HCT116 (cell line): ENCODE data around the gene BFSP2. TPM values are rescaled to one million over a fixed set of nuclear protein-coding genes. Genes with fewer than 3 reads are reported as not detected.

Experiments used
- ATAC-seq: fragments of 200-7000 bp; cut with Tn5 transposase; 2 replicates; pipeline ENCODE4 v1.9.1; 2020; ENCODE audit warnings: mild to moderate bottlenecking, moderate library complexity
- BruUV-seq: library from RNA; stranded (reverse); fragments of 400-500 nt; replicated peaks from 2 replicates; lab custom pipeline; 2021; lab: Mats Ljungman, UMichigan
- CTCF ChIA-PET: fragments of 300-600 bp; sonication (Branson Sonifier 250); formaldehyde crosslinking; loops from one replicate; lab custom pipeline; 2021; ENCODE audit warnings: antibody characterized with exemption; lab: Charles Lee
- POLR2A ChIA-PET: fragments of 300-600, 350-600 bp; sonication (Branson Sonifier 250); formaldehyde crosslinking; loops from one replicate; lab custom pipeline; 2021; ENCODE audit warnings: antibody characterized with exemption; lab: Charles Lee
- RAD21 ChIA-PET, 2 experiments: fragments of 300-600 bp; sonication (Branson Sonifier 250); formaldehyde crosslinking; loops; one replicate each; lab custom pipeline; 2023; ENCODE audit warnings: low total read pairs in 2 of 2; ENCODE audit not compliant: uncharacterized antibody in 2 of 2, unreplicated experiment in 2 of 2, low non-redundant PET in 1 of 2; lab: Charles Lee
- DNase-seq: peaks from one replicate; pipeline ENCODE4 v3.0.0-alpha.2; 2010; ENCODE audit warnings: low read depth, low spot score
- H2AFZ ChIP-seq: fragments of 200-600 bp; shearing (Covaris generic), sonication (generic); 2 replicates; pipeline ENCODE4 v1.6.1; 2017; ENCODE audit warnings: low read depth, mixed run types, mixed read lengths, antibody characterized with exemption, low read length; ENCODE audit not compliant: poor library complexity, severe bottlenecking
- H3K27ac ChIP-seq: 2 replicates; pipeline ENCODE4 v1.5.1; 2012; ENCODE audit warnings: low read depth, low read length
- H3K27me3 ChIP-seq: fragments of 200-600 bp; sonication (generic); 2 replicates; pipeline ENCODE4 v1.6.1; 2016; ENCODE audit warnings: mixed run types, low read length, mixed read lengths; ENCODE audit not compliant: insufficient read depth
- H3K36me3 ChIP-seq, 2 experiments: fragments of 200-500 bp in 1 of 2; fragments of 200-600 bp in 1 of 2; sonication (Bioruptor generic) in 1 of 2; sonication (generic) in 1 of 2; 2 replicates each; pipeline versions ENCODE4 v1.5.1 to v1.6.1; 2014 to 2016; ENCODE audit warnings: low read length in 2 of 2, inconsistent platforms in 1 of 2, mixed read lengths in 1 of 2, mixed run types in 1 of 2; ENCODE audit not compliant: insufficient read depth in 2 of 2, control insufficient read depth in 1 of 2
- H3K4me1 ChIP-seq, 2 experiments: fragments of 200-600 bp in 1 of 2; sonication (generic) in 1 of 2; 2 replicates each; pipeline versions ENCODE4 v1.5.1 to v1.6.1; 2012 to 2017; ENCODE audit warnings: low read length in 2 of 2, inconsistent platforms in 1 of 2, mild to moderate bottlenecking in 1 of 2, mixed read lengths in 1 of 2, mixed run types in 1 of 2, moderate library complexity in 1 of 2; ENCODE audit not compliant: insufficient read depth in 2 of 2, control insufficient read depth in 1 of 2
- H3K4me2 ChIP-seq: fragments of 200-600 bp; sonication (generic); 2 replicates; pipeline ENCODE4 v1.6.1; 2017; ENCODE audit warnings: mixed run types, low read length, mixed read lengths
- H3K4me3 ChIP-seq, 2 experiments: fragments of 200-600 bp in 1 of 2; sonication (generic) in 1 of 2; replicated peaks in 1 of 2; 2 replicates each; pipeline ENCODE4 v1.5.1; 2011 to 2016; ENCODE audit warnings: low read length in 2 of 2, control low read depth in 1 of 2, low read depth in 1 of 2, mild to moderate bottlenecking in 1 of 2, mixed read lengths in 1 of 2, mixed run types in 1 of 2
- H3K79me2 ChIP-seq: fragments of 200-600 bp; sonication (generic); 2 replicates; pipeline ENCODE4 v1.6.1; 2017; ENCODE audit warnings: mild to moderate bottlenecking, mixed run types, low read length, moderate library complexity, mixed read lengths; ENCODE audit not compliant: insufficient read depth
- H3K9ac ChIP-seq: fragments of 200-600 bp; sonication (generic); 2 replicates; pipeline ENCODE4 v1.6.1; 2016; ENCODE audit warnings: low read length, mixed read lengths
- H3K9me2 ChIP-seq: fragments of 200-600 bp; sonication (generic), shearing (Covaris generic); 2 replicates; pipeline ENCODE4 v1.6.1; 2017; ENCODE audit warnings: mixed run types, mild to moderate bottlenecking, moderate library complexity; ENCODE audit not compliant: insufficient read depth
- H3K9me3 ChIP-seq, 2 experiments: fragments of 200-500 bp in 1 of 2; fragments of 200-600 bp in 1 of 2; sonication (Bioruptor generic) in 1 of 2; sonication (generic) in 1 of 2; 2 replicates each; pipeline ENCODE4 v1.6.1; 2014 to 2017; ENCODE audit warnings: low read length in 2 of 2, mixed read lengths in 2 of 2, inconsistent platforms in 1 of 2, low read depth in 1 of 2, mild to moderate bottlenecking in 1 of 2, mixed run types in 1 of 2, moderate library complexity in 1 of 2; ENCODE audit not compliant: control insufficient read depth in 1 of 2, insufficient read depth in 1 of 2
- H4K20me1 ChIP-seq: fragments of 200-600 bp; sonication (generic), shearing (Covaris generic); 2 replicates; pipeline ENCODE4 v1.6.1; 2017; ENCODE audit warnings: mixed run types, mild to moderate bottlenecking, moderate library complexity; ENCODE audit not compliant: insufficient read depth
- ATF3 ChIP-seq: IDR thresholded peaks from 2 replicates; pipeline ENCODE4 v1.6.1; 2012
- CBX3 ChIP-seq: IDR thresholded peaks from 2 replicates; pipeline ENCODE4 v1.6.1; 2012; ENCODE audit warnings: low read depth
- CEBPB ChIP-seq: IDR thresholded peaks from 2 replicates; pipeline ENCODE4 v1.6.1; 2012; ENCODE audit warnings: low read depth
- CTCF ChIP-seq, 3 experiments: fragments of 200-600 bp in 1 of 3; sonication (generic) in 1 of 3; IDR thresholded peaks in 2 of 3; conservative IDR thresholded peaks in 1 of 3; 2 replicates each; pipeline ENCODE4 v1.5.1; 2012 to 2017; ENCODE audit warnings: low read depth in 2 of 3, low read length in 2 of 3, antibody characterized with exemption in 1 of 3, borderline replicate concordance in 1 of 3, control low read depth in 1 of 3, mild to moderate bottlenecking in 1 of 3, mixed read lengths in 1 of 3, mixed run types in 1 of 3, moderate library complexity in 1 of 3; ENCODE audit not compliant: insufficient read depth in 1 of 3
- EGR1 ChIP-seq: IDR thresholded peaks from 2 replicates; pipeline ENCODE4 v1.6.1; 2012; ENCODE audit warnings: low read depth
- ELF1 ChIP-seq: IDR thresholded peaks from 2 replicates; pipeline ENCODE4 v1.6.1; 2012; ENCODE audit warnings: low read depth, borderline replicate concordance
- EZH2 ChIP-seq: fragments of 200-600 bp; sonication (generic); IDR thresholded peaks from 2 replicates; pipeline ENCODE4 v1.6.1; 2017; ENCODE audit warnings: antibody characterized with exemption, mixed run types
- EZH2phosphoT487 ChIP-seq: fragments of 200-600 bp; IDR thresholded peaks from 2 replicates; pipeline ENCODE4 v1.6.1; 2018; ENCODE audit warnings: antibody characterized with exemption, borderline replicate concordance
- FOSL1 ChIP-seq: IDR thresholded peaks from 2 replicates; pipeline ENCODE4 v1.6.1; 2012; ENCODE audit warnings: low read depth
- POLR2AphosphoS5 ChIP-seq: IDR thresholded peaks from 2 replicates; pipeline ENCODE4 v1.6.1; 2011; ENCODE audit warnings: mild to moderate bottlenecking, low read depth, low read length, moderate library complexity
- RAD21 ChIP-seq: IDR thresholded peaks from 2 replicates; pipeline ENCODE4 v1.6.1; 2012; ENCODE audit warnings: low read depth, mild to moderate bottlenecking
- REST ChIP-seq: IDR thresholded peaks from 2 replicates; pipeline ENCODE4 v1.6.1; 2012; ENCODE audit warnings: low read depth
- SP1 ChIP-seq: IDR thresholded peaks from 2 replicates; pipeline ENCODE4 v1.6.1; 2012; ENCODE audit warnings: low read depth
- SRF ChIP-seq: IDR thresholded peaks from 2 replicates; pipeline ENCODE4 v1.6.1; 2012; ENCODE audit warnings: low read depth
- TCF7L2 ChIP-seq: IDR thresholded peaks from 2 replicates; pipeline ENCODE4 v1.7.0; 2011; ENCODE audit warnings: borderline replicate concordance, inconsistent platforms; ENCODE audit not compliant: insufficient read depth, insufficient read length; ENCODE audit errors: extremely low read depth
- YY1 ChIP-seq: IDR thresholded peaks from 2 replicates; pipeline ENCODE4 v1.6.1; 2011; ENCODE audit warnings: low read length, low read depth, moderate library complexity, mild to moderate bottlenecking; ENCODE audit not compliant: insufficient replicate concordance; ENCODE audit errors: extremely low read depth
- ZBTB33 ChIP-seq: IDR thresholded peaks from 2 replicates; pipeline ENCODE4 v1.6.1; 2011; ENCODE audit warnings: mild to moderate bottlenecking, low read length, moderate library complexity; ENCODE audit not compliant: insufficient replicate concordance; ENCODE audit errors: extremely low read depth
- ZNF274 ChIP-seq: fragments of 200-500 bp; sonication (Bioruptor generic); IDR thresholded peaks from 2 replicates; pipeline ENCODE4 v1.6.1; 2014; ENCODE audit warnings: mild to moderate bottlenecking, low read depth, low read length, inconsistent platforms
- intact Hi-C: fragments of 100-400 bp; cut with micrococcal nuclease; formaldehyde crosslinking; loops from 2 replicates; pipeline ENCODE4 v1.10.0; 2022
- total RNA-seq: library from RNA; stranded (reverse); gene quantifications from one replicate; pipeline ENCODE4 v1.2.1, GENCODE V29; 2021; ENCODE audit not compliant: unreplicated experiment

BFSP2 gene
- total RNA-seq, 1 experiment from 2014 or later = not detected

- intact Hi-C loops = loop anchor here (10.0 kb wide), 3 partner anchors 577 to 1027 kb away; no protein-coding TSS in a partner anchor
- no peak for DNase-seq
- no TSS peak for BruUV-seq
- TF ChIP-seq ZNF274 = no peak
- no peak for TF ChIP-seq TCF7L2
- no peak for TF ChIP-seq POLR2AphosphoS5
- no peak for TF ChIP-seq EZH2
- TF ChIP-seq ELF1 = no peak
- TF ChIP-seq RAD21 = no peak
- TF ChIP-seq SRF = no peak
- TF ChIP-seq CBX3 = no peak
- TF ChIP-seq EGR1 = no peak
- TF ChIP-seq ATF3 = no peak
- TF ChIP-seq CTCF (IDR thresholded peaks at IDR 0.05 in 2 of 3, conservative IDR thresholded peaks at IDR 0.05 in 1 of 3; ENCODE audit: borderline replicate concordance in 1 of 3, insufficient read depth in 1 of 3, low read depth in 2 of 3, low read length in 2 of 3) = no peak
- no peak for TF ChIP-seq YY1
- no peak for TF ChIP-seq EZH2phosphoT487
- TF ChIP-seq FOSL1 = no peak
- TF ChIP-seq SP1 = no peak
- no peak for TF ChIP-seq CEBPB
- no peak for TF ChIP-seq ZBTB33
- no peak for TF ChIP-seq REST
Observed at GRCh38 chr3:133381346-133382109, 18.3 kb upstream of the BFSP2 start.

More at GRCh38 chr3:133381346-133382109, 18.3 kb upstream of the BFSP2 start:
- RAD21 ChIA-PET = no interaction called here
- Histone ChIP-seq H3K9me2 (no peaks in the 10 kb centered on the region), H3K9ac (no peak overlapping the region), H3K27me3 (peaks cover 67% of the 10 kb centered on the region), H3K9me3 (no peaks in the 10 kb centered on the region), H3K79me2 (no peaks in the 10 kb centered on the region), H3K4me3 (no peak overlapping the region), H3K36me3 (no peaks in the 10 kb centered on the region), H3K4me1 (peaks cover 6 to 16% of the 10 kb centered on the region in 2 experiments), H3K27ac (no peak overlapping the region), H3K4me2 (no peak overlapping the region), H4K20me1 (no peaks in the 10 kb centered on the region), H2AFZ (no peak overlapping the region)
- POLR2A ChIA-PET = no interaction called here
- no peak for ATAC-seq
- CTCF ChIA-PET = interaction anchor here (1.2 to 4.4 kb wide), 4 partner anchors 340 to 655 kb away, joined by 3 to 38 read pairs (median 15); no protein-coding TSS in a partner anchor
